ENCODE results near the gene CTBP1.

CTBP1 gene

DNA sequence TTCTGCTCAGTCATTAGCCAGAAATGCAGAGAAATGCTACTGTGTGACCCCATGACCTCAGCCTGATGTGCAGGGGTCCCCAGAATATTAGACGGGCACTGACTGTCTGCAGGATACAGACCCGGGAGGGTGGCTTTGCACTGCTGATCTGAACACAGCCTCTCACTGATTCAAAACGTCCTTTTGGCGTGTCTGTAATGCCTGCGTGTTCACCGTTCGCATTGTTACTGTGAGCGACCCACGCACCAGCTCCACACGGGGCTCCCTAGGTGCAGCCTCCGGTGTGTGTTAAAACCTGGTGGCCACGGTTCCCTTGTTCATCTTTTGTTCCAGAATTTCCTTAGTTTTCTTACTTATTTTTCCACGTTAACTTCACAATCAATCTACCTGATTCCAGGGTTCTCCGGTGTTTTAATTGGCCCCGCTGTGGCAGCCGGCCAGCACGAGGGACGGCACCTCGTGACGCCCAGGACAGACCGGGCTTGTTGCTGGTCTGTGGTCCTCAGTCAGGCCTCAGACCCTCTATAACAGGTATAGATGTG is 44.6 kb downstream of the CTBP1 start:
- TF ChIP-seq, protein P1, sequence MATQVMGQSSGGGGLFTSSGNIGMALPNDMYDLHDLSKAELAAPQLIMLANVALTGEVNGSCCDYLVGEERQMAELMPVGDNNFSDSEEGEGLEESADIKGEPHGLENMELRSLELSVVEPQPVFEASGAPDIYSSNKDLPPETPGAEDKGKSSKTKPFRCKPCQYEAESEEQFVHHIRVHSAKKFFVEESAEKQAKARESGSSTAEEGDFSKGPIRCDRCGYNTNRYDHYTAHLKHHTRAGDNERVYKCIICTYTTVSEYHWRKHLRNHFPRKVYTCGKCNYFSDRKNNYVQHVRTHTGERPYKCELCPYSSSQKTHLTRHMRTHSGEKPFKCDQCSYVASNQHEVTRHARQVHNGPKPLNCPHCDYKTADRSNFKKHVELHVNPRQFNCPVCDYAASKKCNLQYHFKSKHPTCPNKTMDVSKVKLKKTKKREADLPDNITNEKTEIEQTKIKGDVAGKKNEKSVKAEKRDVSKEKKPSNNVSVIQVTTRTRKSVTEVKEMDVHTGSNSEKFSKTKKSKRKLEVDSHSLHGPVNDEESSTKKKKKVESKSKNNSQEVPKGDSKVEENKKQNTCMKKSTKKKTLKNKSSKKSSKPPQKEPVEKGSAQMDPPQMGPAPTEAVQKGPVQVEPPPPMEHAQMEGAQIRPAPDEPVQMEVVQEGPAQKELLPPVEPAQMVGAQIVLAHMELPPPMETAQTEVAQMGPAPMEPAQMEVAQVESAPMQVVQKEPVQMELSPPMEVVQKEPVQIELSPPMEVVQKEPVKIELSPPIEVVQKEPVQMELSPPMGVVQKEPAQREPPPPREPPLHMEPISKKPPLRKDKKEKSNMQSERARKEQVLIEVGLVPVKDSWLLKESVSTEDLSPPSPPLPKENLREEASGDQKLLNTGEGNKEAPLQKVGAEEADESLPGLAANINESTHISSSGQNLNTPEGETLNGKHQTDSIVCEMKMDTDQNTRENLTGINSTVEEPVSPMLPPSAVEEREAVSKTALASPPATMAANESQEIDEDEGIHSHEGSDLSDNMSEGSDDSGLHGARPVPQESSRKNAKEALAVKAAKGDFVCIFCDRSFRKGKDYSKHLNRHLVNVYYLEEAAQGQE (IDR thresholded peaks at IDR 0.05; ENCODE audit: low read depth): no peak
- TF ChIP-seq, protein P2, sequence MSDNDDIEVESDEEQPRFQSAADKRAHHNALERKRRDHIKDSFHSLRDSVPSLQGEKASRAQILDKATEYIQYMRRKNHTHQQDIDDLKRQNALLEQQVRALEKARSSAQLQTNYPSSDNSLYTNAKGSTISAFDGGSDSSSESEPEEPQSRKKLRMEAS (IDR thresholded peaks at IDR 0.05): no peak
- no peak for TF ChIP-seq TAF1 (IDR thresholded peaks at IDR 0.05; ENCODE audit: low read depth)
- TF ChIP-seq TCF12 (IDR thresholded peaks at IDR 0.05; ENCODE audit: low read depth): no peak
- no peak for TF ChIP-seq RAD21 (IDR thresholded peaks at IDR 0.05; ENCODE audit: low read depth)
- TF ChIP-seq YY1 (IDR thresholded peaks at IDR 0.05; ENCODE audit: low read depth): no peak
- no peak for TF ChIP-seq TEAD4 (IDR thresholded peaks at IDR 0.05)
- TF ChIP-seq NFIC (IDR thresholded peaks at IDR 0.05): no peak
- TF ChIP-seq, protein P3, sequence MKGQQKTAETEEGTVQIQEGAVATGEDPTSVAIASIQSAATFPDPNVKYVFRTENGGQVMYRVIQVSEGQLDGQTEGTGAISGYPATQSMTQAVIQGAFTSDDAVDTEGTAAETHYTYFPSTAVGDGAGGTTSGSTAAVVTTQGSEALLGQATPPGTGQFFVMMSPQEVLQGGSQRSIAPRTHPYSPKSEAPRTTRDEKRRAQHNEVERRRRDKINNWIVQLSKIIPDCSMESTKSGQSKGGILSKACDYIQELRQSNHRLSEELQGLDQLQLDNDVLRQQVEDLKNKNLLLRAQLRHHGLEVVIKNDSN (IDR thresholded peaks at IDR 0.05): no peak
- TF ChIP-seq CEBPB (IDR thresholded peaks at IDR 0.05): no peak

DNA sequence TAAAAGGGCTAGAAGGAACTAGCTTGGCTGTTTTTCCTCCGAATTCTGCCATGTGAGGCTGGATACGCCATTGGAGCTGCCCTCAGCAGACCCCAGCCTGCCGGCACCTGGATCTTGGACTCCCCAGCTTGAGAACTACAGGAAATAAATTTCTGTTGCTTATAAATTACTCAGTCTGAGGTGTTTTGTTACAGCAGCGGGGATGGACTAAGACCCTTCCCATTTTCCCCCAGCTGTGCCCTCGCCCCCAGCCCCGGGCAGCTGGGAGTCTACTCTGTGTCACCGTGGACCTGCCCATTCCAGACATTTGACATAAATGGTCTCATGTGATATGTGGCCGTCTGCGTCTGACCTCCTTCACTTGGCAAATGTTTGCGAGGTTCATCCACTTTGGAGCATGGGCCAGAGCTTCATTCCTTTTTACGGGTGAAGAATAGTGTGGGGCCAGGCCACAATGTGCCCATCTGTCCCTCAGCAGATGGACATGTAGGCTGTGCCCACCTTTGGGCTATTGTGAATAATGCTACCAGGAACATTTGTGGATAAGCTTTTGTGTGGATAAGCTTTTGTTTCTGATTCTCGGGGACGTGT is 45.8 kb downstream of the CTBP1 start:
- TF ChIP-seq, protein P2 (IDR thresholded peaks at IDR 0.05): no peak
- no peak for TF ChIP-seq NFIC (IDR thresholded peaks at IDR 0.05)
- no peak for TF ChIP-seq ZBTB7A (IDR thresholded peaks at IDR 0.05; ENCODE audit: low read depth)
- no peak for TF ChIP-seq TEAD4 (IDR thresholded peaks at IDR 0.05)
- TF ChIP-seq CEBPB (IDR thresholded peaks at IDR 0.05): no peak
- TF ChIP-seq, protein P3 (IDR thresholded peaks at IDR 0.05): no peak
- no peak for TF ChIP-seq FOXM1 (IDR thresholded peaks at IDR 0.05; ENCODE audit: borderline replicate concordance, low read depth)
- no peak for TF ChIP-seq EGR1 (IDR thresholded peaks at IDR 0.05)
- TF ChIP-seq RAD21 (IDR thresholded peaks at IDR 0.05; ENCODE audit: low read depth): no peak
- TF ChIP-seq YY1 (IDR thresholded peaks at IDR 0.05; ENCODE audit: low read depth): no peak
- TF ChIP-seq CREB1 (IDR thresholded peaks at IDR 0.05; ENCODE audit: low read depth): no peak
- TF ChIP-seq, protein P1 (IDR thresholded peaks at IDR 0.05; ENCODE audit: low read depth): no peak
- no peak for TF ChIP-seq EP300 (IDR thresholded peaks at IDR 0.05; ENCODE audit: borderline replicate concordance)
- TF ChIP-seq TCF12 (IDR thresholded peaks at IDR 0.05; ENCODE audit: low read depth): no peak
- TF ChIP-seq TAF1 (IDR thresholded peaks at IDR 0.05; ENCODE audit: low read depth): no peak

DNA sequence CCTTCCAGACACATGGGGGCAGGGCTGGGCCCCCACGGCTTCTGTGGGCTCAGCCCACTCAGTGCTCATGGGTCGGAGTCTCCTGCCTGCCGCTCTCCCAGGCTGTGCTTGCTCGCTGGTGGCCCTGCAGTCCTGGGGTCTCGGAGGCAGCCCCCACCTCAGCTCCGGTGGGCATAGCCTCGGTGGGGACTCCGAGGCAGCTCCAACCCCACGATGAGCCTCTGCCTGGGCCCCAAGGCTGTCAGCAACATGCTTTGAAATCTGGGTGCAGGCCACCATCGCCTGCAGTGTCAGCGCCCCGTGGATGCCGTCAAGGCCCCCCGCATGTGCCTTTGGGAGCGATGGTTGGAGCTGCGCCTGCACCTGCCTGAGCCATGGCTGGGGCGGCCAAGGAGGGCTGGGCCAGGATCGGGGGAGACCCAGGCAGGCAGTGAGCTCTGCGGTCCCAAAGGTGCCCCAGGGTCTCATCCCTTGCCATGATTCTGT is 46.4 kb downstream of the CTBP1 start:
- TF ChIP-seq RAD21 (IDR thresholded peaks at IDR 0.05; ENCODE audit: low read depth) (no peak), TAF1 (IDR thresholded peaks at IDR 0.05; ENCODE audit: low read depth) (no peak), CEBPB (IDR thresholded peaks at IDR 0.05) (no peak)

DNA sequence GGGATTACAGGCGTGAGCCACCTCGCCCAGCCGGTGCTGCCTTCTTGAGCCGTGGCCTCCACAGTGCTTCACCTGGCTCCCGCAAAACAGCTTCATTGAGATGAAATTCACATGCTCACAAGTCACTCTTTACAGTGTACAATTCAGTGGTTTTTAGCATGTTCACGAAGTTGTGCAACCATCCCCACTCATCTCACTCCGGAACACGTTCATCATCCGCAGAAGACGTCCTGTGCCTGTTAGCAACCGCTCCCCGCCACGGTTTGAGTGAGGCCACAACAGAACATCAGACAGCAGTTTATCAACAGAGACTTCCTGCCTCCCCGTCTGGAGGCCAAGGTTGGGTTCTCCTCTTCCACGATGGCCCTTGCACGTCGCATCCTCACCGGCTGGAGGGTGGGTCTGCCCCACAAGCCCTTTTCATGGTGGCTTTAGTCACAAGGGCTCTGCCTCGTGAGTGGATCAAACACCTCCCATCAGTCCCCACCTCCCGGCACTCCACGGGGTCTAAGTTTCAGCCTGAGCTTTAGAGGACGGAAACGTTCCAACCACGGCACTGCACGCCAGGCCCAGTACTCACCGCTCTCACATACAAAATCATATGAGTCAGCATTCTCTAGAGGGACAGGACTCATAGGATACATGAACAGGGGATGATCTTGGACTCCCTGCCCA is 46.9 kb downstream of the CTBP1 start:
- no peak for TF ChIP-seq YY1 (IDR thresholded peaks at IDR 0.05; ENCODE audit: low read depth)
- TF ChIP-seq EGR1 (IDR thresholded peaks at IDR 0.05): no peak
- TF ChIP-seq RAD21 (IDR thresholded peaks at IDR 0.05; ENCODE audit: low read depth): no peak
- TF ChIP-seq TAF1 (IDR thresholded peaks at IDR 0.05; ENCODE audit: low read depth): no peak
- TF ChIP-seq NFIC (IDR thresholded peaks at IDR 0.05): no peak
- no peak for TF ChIP-seq TCF12 (IDR thresholded peaks at IDR 0.05; ENCODE audit: low read depth)
- no peak for TF ChIP-seq CEBPB (IDR thresholded peaks at IDR 0.05)
- TF ChIP-seq TEAD4 (IDR thresholded peaks at IDR 0.05): no peak
- TF ChIP-seq, protein P2 (IDR thresholded peaks at IDR 0.05): no peak
- no peak for TF ChIP-seq EP300 (IDR thresholded peaks at IDR 0.05; ENCODE audit: borderline replicate concordance)
- no peak for TF ChIP-seq FOXM1 (IDR thresholded peaks at IDR 0.05; ENCODE audit: borderline replicate concordance, low read depth)
- no peak for TF ChIP-seq CREB1 (IDR thresholded peaks at IDR 0.05; ENCODE audit: low read depth)

DNA sequence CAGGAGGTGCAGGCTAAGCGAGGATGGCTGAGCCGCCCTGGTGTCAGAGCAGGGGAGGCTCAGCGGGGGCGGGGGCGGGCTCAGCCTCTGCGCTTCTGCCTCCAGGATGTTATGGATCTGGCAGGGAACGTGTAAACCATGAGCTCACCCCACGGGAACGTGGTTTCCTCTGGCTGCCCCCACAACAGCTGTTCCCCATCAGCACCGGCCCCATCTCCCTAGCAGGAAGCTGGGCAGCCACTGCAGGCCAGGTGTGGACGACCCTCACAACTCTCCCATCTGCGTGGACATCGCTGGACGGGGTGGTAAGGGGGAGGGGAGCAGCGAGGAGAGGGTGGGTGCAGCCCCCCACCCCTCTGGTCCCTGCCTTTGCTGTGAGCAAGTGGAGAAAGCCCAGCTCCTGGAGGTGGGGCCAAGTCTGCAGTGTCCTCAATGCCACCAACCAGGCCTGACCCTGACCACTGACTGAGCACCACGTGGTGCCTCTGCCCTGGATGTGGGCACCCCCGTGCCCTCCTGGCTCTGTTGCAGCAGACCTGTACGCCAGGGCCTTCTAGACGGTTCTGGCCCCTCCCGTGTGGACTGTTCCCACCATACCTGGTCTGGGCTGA is 48.4 kb downstream of the CTBP1 start:
- TF ChIP-seq RAD21 (IDR thresholded peaks at IDR 0.05; ENCODE audit: low read depth) (no peak), FOXM1 (IDR thresholded peaks at IDR 0.05; ENCODE audit: borderline replicate concordance, low read depth) (no peak), EGR1 (IDR thresholded peaks at IDR 0.05) (no peak), TEAD4 (IDR thresholded peaks at IDR 0.05) (no peak), YY1 (IDR thresholded peaks at IDR 0.05; ENCODE audit: low read depth) (no peak), CEBPB (IDR thresholded peaks at IDR 0.05) (no peak), EP300 (IDR thresholded peaks at IDR 0.05; ENCODE audit: borderline replicate concordance) (no peak), TAF1 (IDR thresholded peaks at IDR 0.05; ENCODE audit: low read depth) (no peak), ZBTB7A (IDR thresholded peaks at IDR 0.05; ENCODE audit: low read depth) (no peak), CREB1 (IDR thresholded peaks at IDR 0.05; ENCODE audit: low read depth) (no peak), TCF12 (IDR thresholded peaks at IDR 0.05; ENCODE audit: low read depth) (no peak), NFIC (IDR thresholded peaks at IDR 0.05) (no peak)
- TF ChIP-seq, protein P3 (IDR thresholded peaks at IDR 0.05): no peak
- TF ChIP-seq, protein P1 (IDR thresholded peaks at IDR 0.05; ENCODE audit: low read depth): no peak
- TF ChIP-seq, protein P2 (IDR thresholded peaks at IDR 0.05): no peak
